H54 (cell line): ENCODE measurements around the gene NTM.

Experiments
- DNase-seq: peaks from one replicate; pipeline ENCODE4 v3.0.0; 2011; ENCODE audit warnings: low spot score, mixed read lengths; ENCODE audit not compliant: insufficient read length
- FAIRE-seq: peaks from 3 replicates; lab custom pipeline; 2011; peaks lifted over from hg19 to GRCh38; lab: Jason Lieb, UNC
- POLR2A ChIP-seq: IDR thresholded peaks from 2 replicates; pipeline ENCODE4 v1.6.1; 2011; ENCODE audit warnings: low read depth, mild to moderate bottlenecking, low read length

Gene NTM

DNA sequence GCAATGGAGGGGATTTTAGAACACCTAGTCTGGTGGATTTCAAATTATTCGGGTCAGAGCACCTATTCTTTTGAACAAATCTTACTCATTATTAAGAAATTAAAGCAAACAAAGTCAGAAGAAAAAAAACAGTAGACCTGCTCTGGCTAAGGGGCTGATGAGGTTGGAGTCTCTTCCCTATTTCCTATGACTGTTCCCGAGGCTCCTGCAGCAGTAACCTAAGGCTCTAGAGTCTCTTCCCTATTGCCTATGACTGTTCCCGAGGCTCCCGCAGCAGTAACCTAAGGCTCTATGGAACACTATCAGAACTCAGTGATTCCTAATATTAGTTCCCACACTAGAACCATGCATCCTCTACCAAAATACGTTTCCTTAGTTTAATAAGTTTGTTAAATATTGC, 607.9 kb downstream of the NTM start:
- FAIRE-seq = no peak
- no peak for DNase-seq
- no peak for TF ChIP-seq POLR2A

DNA sequence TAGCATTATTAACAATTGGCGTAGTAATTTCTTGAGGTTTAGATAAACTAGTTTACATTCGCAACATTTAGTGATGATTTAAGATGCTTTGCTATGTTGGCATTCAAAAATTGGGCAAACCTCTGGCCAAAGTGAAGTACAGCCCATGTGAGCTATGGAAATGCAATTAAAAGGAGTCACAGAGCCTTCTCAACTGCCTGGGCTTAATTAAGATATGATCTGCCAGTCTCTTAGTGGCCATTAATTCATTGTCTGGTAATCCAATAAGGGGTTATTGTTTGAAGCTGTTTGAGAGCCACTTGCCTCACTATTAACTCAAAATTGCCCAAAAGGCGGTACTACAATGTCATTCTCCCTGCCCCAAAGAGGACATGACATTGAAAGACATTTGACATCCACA, 608.9 kb downstream of the NTM start:
- FAIRE-seq = no peak
- no peak for TF ChIP-seq POLR2A
- no peak for DNase-seq

DNA sequence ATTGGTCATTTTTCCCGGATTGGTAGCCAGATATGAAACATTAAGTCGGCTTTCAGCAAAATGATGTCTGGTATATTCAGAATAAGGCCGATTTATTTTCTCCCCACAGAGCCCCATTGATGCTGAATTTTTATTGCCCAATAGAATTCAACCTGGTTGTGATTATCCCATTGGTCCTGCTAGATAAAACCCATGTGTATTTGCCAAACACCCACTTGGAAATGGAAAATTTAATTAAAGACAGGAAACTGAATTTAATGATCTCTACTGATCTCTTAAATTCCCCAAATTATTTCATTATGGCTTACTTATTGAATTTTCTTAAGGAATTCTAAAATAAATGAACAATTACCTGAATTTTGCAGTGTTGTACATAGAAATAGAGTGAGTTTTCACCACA, 609.8 kb downstream of the NTM start:
- no peak for TF ChIP-seq POLR2A
- no peak for FAIRE-seq
- DNase-seq = no peak

- no peak for DNase-seq
- no peak for FAIRE-seq
- no peak for TF ChIP-seq POLR2A
Measured at GRCh38 chr11:131980888-131981668, 610.7 kb downstream of the NTM start.

GRCh38 chr11:131982154-131982553, 611.7 kb downstream of the NTM start:
- FAIRE-seq = no peak
- no peak for TF ChIP-seq POLR2A
- DNase-seq = no peak

- TF ChIP-seq POLR2A = no peak
- FAIRE-seq = no peak
Measured at GRCh38 chr11:131985846-131986301, 615.5 kb downstream of the NTM start.

DNA sequence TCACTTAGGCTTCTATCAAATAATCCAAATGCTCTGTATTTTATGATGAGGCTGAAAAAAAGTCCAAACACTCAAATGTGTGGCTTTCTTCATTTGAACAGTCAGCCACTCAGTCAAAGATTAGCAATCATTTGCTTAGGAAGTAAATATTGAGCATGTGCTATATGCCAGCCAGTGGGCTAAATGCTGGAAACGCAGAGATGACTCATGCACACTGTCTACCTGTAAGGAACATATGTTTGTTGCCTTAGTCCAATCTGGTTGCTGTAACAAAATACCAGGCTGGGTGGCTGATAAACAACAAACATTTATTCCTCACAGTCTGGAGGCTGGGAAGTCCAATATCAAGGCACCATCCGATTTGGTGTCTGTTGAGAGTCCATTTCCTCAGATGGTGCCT, 617.3 kb downstream of the NTM start:
- no peak for TF ChIP-seq POLR2A
- peak; percentile 41 for FAIRE-seq
- no peak for DNase-seq

More at GRCh38 chr11:131985846-131986301, 615.5 kb downstream of the NTM start:
- DNase-seq = no peak

GRCh38 chr11:131991606-131992005, 621.2 kb downstream of the NTM start:
- FAIRE-seq = no peak
- no peak for TF ChIP-seq POLR2A

GRCh38 chr11:131993246-131993645, 622.8 kb downstream of the NTM start:
- no peak for TF ChIP-seq POLR2A
- FAIRE-seq = no peak
- no peak for DNase-seq

More at GRCh38 chr11:131991606-131992005, 621.2 kb downstream of the NTM start:
- no peak for DNase-seq

GRCh38 chr11:131998020-131998419, 627.6 kb downstream of the NTM start:
- no peak for DNase-seq
- TF ChIP-seq POLR2A = no peak
- no peak for FAIRE-seq

- no peak for TF ChIP-seq POLR2A
- DNase-seq (no peak), FAIRE-seq (no peak)
Measured at GRCh38 chr11:131999084-131999483, 628.7 kb downstream of the NTM start.

GRCh38 chr11:131999955-132000354, 629.5 kb downstream of the NTM start:
- TF ChIP-seq POLR2A = no peak
- FAIRE-seq = no peak
- DNase-seq = no peak

- FAIRE-seq (no peak), DNase-seq (no peak)
- TF ChIP-seq POLR2A = no peak
Measured at GRCh38 chr11:132005887-132006286, 635.5 kb downstream of the NTM start.

DNA sequence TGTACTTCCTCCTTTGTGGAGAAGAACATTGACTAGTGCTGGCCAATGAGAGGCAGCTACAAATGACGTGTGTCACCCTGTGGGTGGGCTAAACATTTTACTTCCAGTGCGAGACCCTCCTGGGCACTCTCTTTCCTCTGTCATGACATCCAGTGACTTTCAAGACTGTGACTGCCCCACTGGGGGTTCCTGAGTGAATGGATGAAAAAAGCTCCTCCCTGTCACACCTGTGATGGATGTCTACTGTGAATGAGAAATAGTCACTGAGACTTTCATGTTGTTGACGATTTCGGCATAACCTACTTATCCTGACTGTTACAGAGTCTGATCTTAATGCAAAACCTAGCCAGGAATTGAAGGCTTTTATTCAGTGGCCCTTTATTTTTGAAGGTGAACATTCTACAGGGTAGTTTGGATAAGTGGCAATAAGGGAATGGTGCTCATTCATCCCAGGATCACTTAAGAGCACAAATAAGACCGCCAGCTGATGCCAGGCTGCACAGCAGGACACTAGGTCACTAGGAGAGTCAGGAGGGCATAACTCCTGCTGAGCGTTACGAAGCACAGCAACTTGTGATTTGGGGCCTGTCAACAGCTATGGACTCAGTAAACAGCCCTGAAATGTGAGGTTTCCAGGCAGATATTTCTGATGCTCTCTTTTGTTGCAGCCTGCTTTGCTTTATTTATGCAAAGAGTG, 636.6 kb downstream of the NTM start:
- FAIRE-seq = no peak
- TF ChIP-seq POLR2A = no peak

More for the DNA sequence above, 636.6 kb downstream of the NTM start:
- DNase-seq = no peak
